CD4-positive, alpha-beta T cell (primary cell): ENCODE measurements around the gene EML4. TPM values are rescaled to one million over a fixed set of nuclear protein-coding genes. Genes with fewer than 3 reads are reported as not detected.
"Not testable (repeated sequence)": the region's sequence is repeated elsewhere in the genome, so short reads cannot be mapped to it uniquely, and the experiment has no call there.

Experiments used
- ATAC-seq: fragments of 200-7000 bp; cut with Tn5 transposase; one replicate; pipeline ENCODE4 v1.10.0; 2022; ENCODE audit warnings: mild to moderate bottlenecking; ENCODE audit not compliant: poor library complexity
- CTCF ChIA-PET: fragments of 350-600 bp; sonication (Branson Sonifier 250); formaldehyde crosslinking; loops from one replicate; lab custom pipeline; 2021; ENCODE audit warnings: antibody characterized with exemption, inconsistent platforms; lab: Charles Lee
- POLR2A ChIA-PET: fragments of 350-600 bp; sonication (Branson Sonifier 250); formaldehyde crosslinking; loops from one replicate; lab custom pipeline; 2021; ENCODE audit warnings: antibody characterized with exemption, inconsistent platforms; lab: Charles Lee
- DNase-seq, 14 experiments: peaks; one replicate each; pipeline ENCODE4 v3.0.0-alpha.2; 2013 to 2020; ENCODE audit warnings: mixed read lengths in 2 of 14
- H3K27ac ChIP-seq, 2 donors: one replicate each; pipeline versions ENCODE4 v1.5.1 to v1.7.0; 2013; ENCODE audit warnings: low read length in 2 of 2, low read depth in 1 of 2, mild to moderate bottlenecking in 1 of 2
- H3K27me3 ChIP-seq, 2 experiments: 1 replicate in 1 of 2; 2 replicates in 1 of 2; pipeline versions ENCODE4 v1.6.1 to v1.7.0; 2013; ENCODE audit warnings: low read length in 2 of 2, control low read depth in 1 of 2, mild to moderate bottlenecking in 1 of 2, moderate library complexity in 1 of 2; ENCODE audit not compliant: insufficient read depth in 2 of 2, control insufficient read depth in 1 of 2
- H3K36me3 ChIP-seq: one replicate; pipeline ENCODE4 v1.6.1; 2013; ENCODE audit warnings: low read length, control low read depth; ENCODE audit not compliant: insufficient read depth
- H3K4me1 ChIP-seq: one replicate; pipeline ENCODE4 v1.6.1; 2013; ENCODE audit warnings: low read length, control low read depth; ENCODE audit not compliant: insufficient read depth
- H3K4me3 ChIP-seq: one replicate; pipeline ENCODE4 v1.5.1; 2013; ENCODE audit warnings: mild to moderate bottlenecking, low read length, moderate library complexity
- H3K9me3 ChIP-seq, 2 experiments: 1 replicate in 1 of 2; 2 replicates in 1 of 2; pipeline versions ENCODE4 v1.6.1 to v1.7.0; 2013; ENCODE audit warnings: low read length in 2 of 2, mild to moderate bottlenecking in 2 of 2, control low read depth in 1 of 2, moderate library complexity in 1 of 2; ENCODE audit not compliant: control insufficient read depth in 1 of 2, insufficient read depth in 1 of 2
- H3K27ac Mint-ChIP-seq: one replicate; pipeline ENCODE4 v1.8.0; 2020; ENCODE audit warnings: mixed read lengths
- H3K27me3 Mint-ChIP-seq: one replicate; pipeline ENCODE4 v1.8.0; 2021; ENCODE audit warnings: mixed read lengths
- H3K36me3 Mint-ChIP-seq: one replicate; pipeline ENCODE4 v1.8.0; 2021; ENCODE audit warnings: low read depth, mixed read lengths
- H3K4me1 Mint-ChIP-seq: one replicate; pipeline ENCODE4 v1.8.0; 2021; ENCODE audit warnings: low read depth, mixed read lengths
- H3K4me3 Mint-ChIP-seq: one replicate; pipeline ENCODE4 v1.8.0; 2020; ENCODE audit warnings: mild to moderate bottlenecking, mixed read lengths
- H3K9me3 Mint-ChIP-seq: one replicate; pipeline ENCODE4 v1.8.0; 2020; ENCODE audit warnings: mixed read lengths
- intact Hi-C, 2 experiments: fragments of 100-400 bp; cut with DNase I in 1 of 2; cut with micrococcal nuclease in 1 of 2; formaldehyde crosslinking; loops; one replicate each; pipeline versions ENCODE4 v1.15.1 to v1.9.0; 2023 to 2025; cut with DNase I, micrococcal nuclease
- total RNA-seq, 174 experiments: library from RNA in 2 of 174; stranded (reverse) in 2 of 174; gene quantifications; one replicate each; pipeline ENCODE4 v1.2.3 and lab custom pipeline; 2021 to 2026
- TF ChIP-seq, protein P1 (sequence below): fragments of 200-600 bp; IDR thresholded peaks from one replicate; pipeline ENCODE4 v1.8.0; 2022; ENCODE audit warnings: antibody characterized with exemption, mild to moderate bottlenecking

EML4 gene
- total RNA-seq, 2 experiments from 2014 or later: 219 to 228 TPM

GRCh38 chr2:42132966-42133641, 36.0 kb upstream of the EML4 start:
- intact Hi-C loops: loop anchor here (1.0 to 5.0 kb wide), 7 partner anchors 9 to 64 kb away; partner anchors contain the start of gene EML4 (in 1 of the 2)
- ChIA-PET CTCF (interaction anchor here (0.7 to 2.3 kb wide), 11 partner anchors 8 to 63 kb away, joined by 3 to 8 read pairs (median 5); no protein-coding TSS in a partner anchor), POLR2A (interaction anchor here (0.7 to 6.4 kb wide), 26 partner anchors 9 to 292 kb away, joined by 3 to 180 read pairs (median 5); partner anchors contain the start of gene EML4)
- Histone ChIP-seq H3K36me3 (no peaks in the 10 kb centered on the region), H3K4me1 (peaks cover 100% of the 10 kb centered on the region), H3K27ac (peak overlapping the region; percentile 78 to 95), H3K27me3 (no peaks in the 10 kb centered on the region), H3K9me3 (no peaks in the 10 kb centered on the region), H3K4me3 (peak overlapping the region; percentile 29)
- ATAC-seq: peak; percentile 87
- DNase-seq: peak; percentile 81 to 98 (median 88)
- TF ChIP-seq, protein P1, sequence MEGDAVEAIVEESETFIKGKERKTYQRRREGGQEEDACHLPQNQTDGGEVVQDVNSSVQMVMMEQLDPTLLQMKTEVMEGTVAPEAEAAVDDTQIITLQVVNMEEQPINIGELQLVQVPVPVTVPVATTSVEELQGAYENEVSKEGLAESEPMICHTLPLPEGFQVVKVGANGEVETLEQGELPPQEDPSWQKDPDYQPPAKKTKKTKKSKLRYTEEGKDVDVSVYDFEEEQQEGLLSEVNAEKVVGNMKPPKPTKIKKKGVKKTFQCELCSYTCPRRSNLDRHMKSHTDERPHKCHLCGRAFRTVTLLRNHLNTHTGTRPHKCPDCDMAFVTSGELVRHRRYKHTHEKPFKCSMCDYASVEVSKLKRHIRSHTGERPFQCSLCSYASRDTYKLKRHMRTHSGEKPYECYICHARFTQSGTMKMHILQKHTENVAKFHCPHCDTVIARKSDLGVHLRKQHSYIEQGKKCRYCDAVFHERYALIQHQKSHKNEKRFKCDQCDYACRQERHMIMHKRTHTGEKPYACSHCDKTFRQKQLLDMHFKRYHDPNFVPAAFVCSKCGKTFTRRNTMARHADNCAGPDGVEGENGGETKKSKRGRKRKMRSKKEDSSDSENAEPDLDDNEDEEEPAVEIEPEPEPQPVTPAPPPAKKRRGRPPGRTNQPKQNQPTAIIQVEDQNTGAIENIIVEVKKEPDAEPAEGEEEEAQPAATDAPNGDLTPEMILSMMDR: no peak
- H3K4me3 Mint-ChIP-seq: peak overlapping the region; percentile 63
- no peaks in the 10 kb centered on the region for H3K9me3 Mint-ChIP-seq
- H3K27ac Mint-ChIP-seq: peak overlapping the region; percentile 87
- no peaks in the 10 kb centered on the region for H3K27me3 Mint-ChIP-seq
- H3K36me3 Mint-ChIP-seq: no peaks in the 10 kb centered on the region
- H3K4me1 Mint-ChIP-seq: peaks cover 88% of the 10 kb centered on the region

- Mint-ChIP-seq H3K36me3 (no peaks in the 10 kb centered on the region), H3K27me3 (no peaks in the 10 kb centered on the region), H3K27ac (peak overlapping the region; percentile 87), H3K4me1 (peaks cover 88% of the 10 kb centered on the region), H3K4me3 (peak overlapping the region; percentile 63), H3K9me3 (no peaks in the 10 kb centered on the region)
- ChIA-PET CTCF (interaction anchor here (1.0 to 2.3 kb wide), 6 partner anchors 9 to 63 kb away, joined by 3 to 8 read pairs (median 6); no protein-coding TSS in a partner anchor), POLR2A (interaction anchor here (1.2 to 6.4 kb wide), 11 partner anchors 8 to 237 kb away, joined by 3 to 180 read pairs (median 11); no protein-coding TSS in a partner anchor)
- peak in 2 of 14 experiments; percentile 46 to 51 for DNase-seq
- H3K27me3 ChIP-seq: no peaks in the 10 kb centered on the region
- H3K4me1 ChIP-seq: peaks cover 98% of the 10 kb centered on the region
- intact Hi-C loops: loop anchor here (1.0 to 5.0 kb wide), 7 partner anchors 9 to 63 kb away; partner anchors contain the start of gene EML4 (in 1 of the 2)
- no peaks in the 10 kb centered on the region for H3K36me3 ChIP-seq
- TF ChIP-seq, protein P1: no peak
- ATAC-seq: no peak
- peak overlapping the region; percentile 78 to 95 for H3K27ac ChIP-seq
- H3K9me3 ChIP-seq: no peaks in the 10 kb centered on the region
- H3K4me3 ChIP-seq: no peak overlapping the region
Measured at GRCh38 chr2:42133771-42134195, 35.4 kb upstream of the EML4 start.

GRCh38 chr2:42134401-42134932, 34.7 kb upstream of the EML4 start:
- Mint-ChIP-seq H3K4me1 (peaks cover 86% of the 10 kb centered on the region), H3K27ac (peak overlapping the region; percentile 87)
- ChIA-PET POLR2A (interaction anchor here (6.4 kb wide), 1 partner anchor 29 kb away, joined by 180 read pairs; no protein-coding TSS in a partner anchor), CTCF (interaction anchor here (2.0 to 2.2 kb wide), 2 partner anchors 10 to 62 kb away, joined by 6 to 8 read pairs; no protein-coding TSS in a partner anchor)
- intact Hi-C loops: loop anchor here in 1 of 2 experiments (5.0 kb wide), 1 partner anchor 33 kb away; the partner anchor contains the start of gene EML4
- H3K4me3 Mint-ChIP-seq, H3K9me3 Mint-ChIP-seq, H3K27ac ChIP-seq, H3K27me3 Mint-ChIP-seq, H3K9me3 ChIP-seq, H3K36me3 Mint-ChIP-seq, DNase-seq, ATAC-seq, H3K4me3 ChIP-seq, H3K27me3 ChIP-seq, H3K36me3 ChIP-seq: not testable (repeated sequence)
- H3K4me1 ChIP-seq: peaks cover 97% of the 10 kb centered on the region
